Endodermal cell (in vitro differentiated cells): ENCODE measurements around the gene DCLRE1B. TPM values are rescaled to one million over a fixed set of nuclear protein-coding genes. Genes with fewer than 3 reads are reported as not detected.

Experiments
- DNase-seq: peaks from one replicate; pipeline ENCODE4 v3.0.0-alpha.2; 2017
- H3K27ac ChIP-seq: 2 replicates; pipeline ENCODE4 v1.5.1; 2013; ENCODE audit warnings: mild to moderate bottlenecking, low read depth, low read length, moderate library complexity
- H3K27me3 ChIP-seq: 2 replicates; pipeline ENCODE4 v1.6.1; 2013; ENCODE audit warnings: mild to moderate bottlenecking, low read length, moderate library complexity; ENCODE audit not compliant: insufficient read depth, control insufficient read depth, poor library complexity, severe bottlenecking
- H3K36me3 ChIP-seq: 2 replicates; pipeline ENCODE4 v1.7.0; 2013; ENCODE audit warnings: mild to moderate bottlenecking, low read length, moderate library complexity; ENCODE audit not compliant: control insufficient read depth, insufficient read depth
- H3K4me1 ChIP-seq: one replicate; pipeline ENCODE4 v1.7.0; 2013; ENCODE audit warnings: low read length; ENCODE audit not compliant: control insufficient read depth, insufficient read depth
- H3K4me3 ChIP-seq: 2 replicates; pipeline ENCODE4 v1.5.1; 2013; ENCODE audit warnings: mild to moderate bottlenecking, low read length, moderate library complexity
- H3K9ac ChIP-seq: 2 replicates; pipeline ENCODE4 v1.6.1; 2013; ENCODE audit warnings: mild to moderate bottlenecking, low read length, moderate library complexity; ENCODE audit not compliant: poor library complexity, severe bottlenecking; ENCODE audit errors: extremely low read depth
- H3K9me3 ChIP-seq: 2 replicates; pipeline ENCODE4 v1.6.1; 2013; ENCODE audit warnings: mild to moderate bottlenecking, low read length, moderate library complexity; ENCODE audit not compliant: control insufficient read depth
- H3K27ac Mint-ChIP-seq: 2 replicates; pipeline ENCODE4 v1.8.0; 2020; ENCODE audit warnings: mixed read lengths
- H3K27me3 Mint-ChIP-seq: 2 replicates; pipeline ENCODE4 v1.8.0; 2021; ENCODE audit warnings: mild to moderate bottlenecking, mixed read lengths; ENCODE audit not compliant: insufficient read depth
- H3K36me3 Mint-ChIP-seq: 2 replicates; pipeline ENCODE4 v1.8.0; 2020; ENCODE audit warnings: low read depth, mixed read lengths
- H3K4me1 Mint-ChIP-seq: 2 replicates; pipeline ENCODE4 v1.8.0; 2020; ENCODE audit warnings: mixed read lengths
- H3K4me3 Mint-ChIP-seq: 2 replicates; pipeline ENCODE4 v1.8.0; 2020; ENCODE audit warnings: mild to moderate bottlenecking, moderate library complexity, mixed read lengths
- H3K9me3 Mint-ChIP-seq: 2 replicates; pipeline ENCODE4 v1.8.0; 2020; ENCODE audit warnings: mild to moderate bottlenecking, mixed read lengths
- WGBS, 2 experiments: methylation state at CpG; one replicate each; pipeline versions ENCODE4 v1.1.5 to v1.1.7; 2013; ENCODE audit warnings: missing lambda C conversion rate in 2 of 2, mixed read lengths in 1 of 2; ENCODE audit not compliant: insufficient coverage in 1 of 2, insufficient read length in 1 of 2; 5-methylcytosine and 5-hydroxymethylcytosine counted together
- total RNA-seq, 2 donors: library from RNA; stranded (reverse); fragmentation: NEBNext Ultra II Directional in 1 of 2; extraction: Animal tissue kit (Norgen Biotek cat#: 25700) in 1 of 2; gene quantifications; 2 replicates in 1 of 2; 3 replicates in 1 of 2; pipeline ENCODE4 v1.2.1, GENCODE V29; 2021
- TF ChIP-seq, protein P1 (sequence below): fragments of 200-600 bp; sonication (generic); conservative IDR thresholded peaks from 2 replicates; pipeline ENCODE4 v1.5.0; 2021; ENCODE audit warnings: antibody characterized with exemption, mild to moderate bottlenecking

Gene DCLRE1B
- total RNA-seq, 2 donors from 2014 or later = 7.4 to 11.0 TPM

DNA sequence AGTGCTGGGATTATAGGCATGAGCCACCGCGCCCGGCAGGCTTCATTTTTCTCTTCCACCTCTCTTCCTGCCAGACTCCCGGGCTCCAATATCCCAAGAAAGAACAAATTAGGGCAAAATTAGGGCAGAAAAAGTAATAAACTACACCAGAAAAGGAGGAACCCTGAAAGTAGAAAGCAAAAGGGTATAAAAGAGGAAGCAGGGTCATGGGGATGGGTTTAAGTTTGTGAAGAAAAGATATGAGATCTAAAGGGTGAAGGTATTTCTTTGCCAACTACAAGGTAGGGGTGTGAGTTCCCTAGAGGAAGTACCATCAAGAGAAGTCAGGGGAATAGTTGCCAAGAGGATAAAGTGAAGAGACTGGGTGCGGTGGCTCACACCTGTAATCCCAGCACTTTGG lies 43.5 kb upstream of the DCLRE1B start:
- no peak overlapping the region for H3K9ac ChIP-seq
- H3K4me1 Mint-ChIP-seq = no peaks in the 10 kb centered on the region

DNA sequence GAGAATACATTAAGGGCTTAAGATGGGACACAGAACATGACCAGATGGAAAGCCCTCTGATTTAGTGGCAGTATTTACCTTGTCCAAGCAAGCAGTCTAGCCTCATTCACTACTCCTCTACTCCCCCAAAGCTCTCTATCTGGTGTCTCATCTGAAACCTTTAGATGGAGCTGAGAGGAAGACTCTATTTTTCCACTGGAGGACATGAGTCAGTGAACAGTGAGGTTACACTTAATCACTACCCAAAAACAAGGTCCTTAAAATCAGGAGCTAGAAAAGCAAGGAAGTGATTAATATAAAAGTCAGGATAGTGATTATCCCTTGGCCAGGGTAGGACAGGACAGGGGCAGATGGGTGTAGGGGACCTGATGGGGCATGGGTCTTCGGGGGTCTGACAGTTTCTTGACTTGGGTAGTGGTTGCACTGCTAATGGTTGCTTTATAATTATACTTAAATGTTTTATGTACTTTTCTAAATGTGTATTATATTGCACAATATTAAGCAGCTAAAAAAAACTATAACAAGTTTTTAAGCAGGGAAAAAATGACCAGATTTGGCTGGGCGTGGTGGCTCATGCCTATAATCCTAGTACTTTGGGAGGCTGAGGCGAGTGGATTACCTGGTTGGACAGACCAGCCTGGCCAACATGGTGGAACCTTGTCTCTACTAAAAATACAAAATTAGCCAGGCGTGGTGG lies 36.6 kb upstream of the DCLRE1B start:
- Histone ChIP-seq H3K4me3 (no peak overlapping the region), H3K27me3 (no peaks in the 10 kb centered on the region)

More for the DNA sequence above, 43.5 kb upstream of the DCLRE1B start:
- WGBS, 2 experiments = 96 to 100% methylated on average over 1 to 5 of the region's 5 CpGs
- Histone ChIP-seq H3K27ac (no peak overlapping the region), H3K36me3 (no peaks in the 10 kb centered on the region), H3K27me3 (no peaks in the 10 kb centered on the region), H3K4me3 (no peak overlapping the region), H3K4me1 (no peaks in the 10 kb centered on the region), H3K9me3 (no peaks in the 10 kb centered on the region)
- H3K4me3 Mint-ChIP-seq = no peak overlapping the region
- no peaks in the 10 kb centered on the region for H3K27me3 Mint-ChIP-seq
- H3K27ac Mint-ChIP-seq = no peak overlapping the region
- H3K36me3 Mint-ChIP-seq = no peaks in the 10 kb centered on the region
- TF ChIP-seq, protein P1, sequence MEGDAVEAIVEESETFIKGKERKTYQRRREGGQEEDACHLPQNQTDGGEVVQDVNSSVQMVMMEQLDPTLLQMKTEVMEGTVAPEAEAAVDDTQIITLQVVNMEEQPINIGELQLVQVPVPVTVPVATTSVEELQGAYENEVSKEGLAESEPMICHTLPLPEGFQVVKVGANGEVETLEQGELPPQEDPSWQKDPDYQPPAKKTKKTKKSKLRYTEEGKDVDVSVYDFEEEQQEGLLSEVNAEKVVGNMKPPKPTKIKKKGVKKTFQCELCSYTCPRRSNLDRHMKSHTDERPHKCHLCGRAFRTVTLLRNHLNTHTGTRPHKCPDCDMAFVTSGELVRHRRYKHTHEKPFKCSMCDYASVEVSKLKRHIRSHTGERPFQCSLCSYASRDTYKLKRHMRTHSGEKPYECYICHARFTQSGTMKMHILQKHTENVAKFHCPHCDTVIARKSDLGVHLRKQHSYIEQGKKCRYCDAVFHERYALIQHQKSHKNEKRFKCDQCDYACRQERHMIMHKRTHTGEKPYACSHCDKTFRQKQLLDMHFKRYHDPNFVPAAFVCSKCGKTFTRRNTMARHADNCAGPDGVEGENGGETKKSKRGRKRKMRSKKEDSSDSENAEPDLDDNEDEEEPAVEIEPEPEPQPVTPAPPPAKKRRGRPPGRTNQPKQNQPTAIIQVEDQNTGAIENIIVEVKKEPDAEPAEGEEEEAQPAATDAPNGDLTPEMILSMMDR = no peak
- no peaks in the 10 kb centered on the region for H3K9me3 Mint-ChIP-seq
- DNase-seq = no peak

DNA sequence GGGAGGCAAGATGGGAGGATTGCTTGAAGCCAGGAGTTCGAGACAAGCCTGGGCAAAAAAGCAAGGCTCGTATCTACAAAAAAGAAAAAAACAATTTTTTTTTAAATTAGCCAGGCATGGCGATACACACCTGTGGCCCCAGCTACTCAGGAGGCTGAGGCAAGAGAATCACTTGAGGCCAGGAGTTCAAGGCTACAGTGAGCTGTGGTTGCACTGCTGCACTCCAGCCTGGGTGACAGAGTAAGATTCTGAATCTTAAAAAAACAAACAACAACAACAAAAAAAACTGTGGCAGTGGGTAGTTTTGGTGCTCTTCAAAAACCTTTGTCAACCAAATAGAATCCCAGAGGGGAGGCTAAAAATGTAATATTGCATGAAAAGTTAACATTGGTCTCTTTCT lies 34.3 kb upstream of the DCLRE1B start:
- no peaks in the 10 kb centered on the region for H3K4me1 ChIP-seq

More for the DNA sequence above, 36.6 kb upstream of the DCLRE1B start:
- no peak overlapping the region for H3K27ac ChIP-seq
- H3K9ac ChIP-seq = no peak overlapping the region
- no peak overlapping the region for H3K4me3 Mint-ChIP-seq
- no peak for DNase-seq
- 81 to 91% methylated on average over 3 to 4 of the region's 4 CpGs for WGBS, 2 experiments
- no peak overlapping the region for H3K27ac Mint-ChIP-seq
- H3K4me1 ChIP-seq = no peaks in the 10 kb centered on the region
- H3K36me3 Mint-ChIP-seq = no peaks in the 10 kb centered on the region
- H3K9me3 Mint-ChIP-seq = no peaks in the 10 kb centered on the region
- no peaks in the 10 kb centered on the region for H3K9me3 ChIP-seq
- no peaks in the 10 kb centered on the region for H3K4me1 Mint-ChIP-seq
- H3K36me3 ChIP-seq = no peaks in the 10 kb centered on the region
- TF ChIP-seq, protein P1 = no peak
- no peaks in the 10 kb centered on the region for H3K27me3 Mint-ChIP-seq

More for the DNA sequence above, 34.3 kb upstream of the DCLRE1B start:
- TF ChIP-seq, protein P1 = no peak
- no peaks in the 10 kb centered on the region for H3K36me3 ChIP-seq
- H3K9me3 ChIP-seq = no peaks in the 10 kb centered on the region
- Mint-ChIP-seq H3K27ac (no peak overlapping the region), H3K27me3 (no peaks in the 10 kb centered on the region), H3K36me3 (no peaks in the 10 kb centered on the region), H3K4me3 (no peak overlapping the region), H3K4me1 (peaks cover 4% of the 10 kb centered on the region), H3K9me3 (no peaks in the 10 kb centered on the region)
- H3K27ac ChIP-seq = no peak overlapping the region
- H3K9ac ChIP-seq = no peak overlapping the region
- no peak for DNase-seq
- H3K27me3 ChIP-seq = no peaks in the 10 kb centered on the region
- WGBS, 2 experiments = 98 to 100% methylated on average over 1 to 3 of the region's 3 CpGs
- no peak overlapping the region for H3K4me3 ChIP-seq
